ENCODE results near the gene EDIL3.

EDIL3 gene

GRCh38 chr5:84259283-84260045 lies 125.2 kb downstream of the EDIL3 start:
- DNase-seq (ENCODE audit: low spot score): no peak

GRCh38 chr5:84257061-84257460 lies 127.6 kb downstream of the EDIL3 start:
- no peak for DNase-seq (ENCODE audit: low spot score)

GRCh38 chr5:84255315-84255714 lies 129.4 kb downstream of the EDIL3 start:
- DNase-seq (ENCODE audit: low spot score): peak; percentile 11

- no peak for DNase-seq (ENCODE audit: low spot score)
Observed at GRCh38 chr5:84253946-84254345, 130.7 kb downstream of the EDIL3 start.

- DNase-seq (ENCODE audit: low spot score): no peak
Observed at GRCh38 chr5:84251503-84251902, 133.2 kb downstream of the EDIL3 start.

- DNase-seq (ENCODE audit: low spot score): peak; percentile 11
Observed at GRCh38 chr5:84249918-84250630, 134.6 kb downstream of the EDIL3 start.

- DNase-seq (ENCODE audit: low spot score): no peak
Observed at GRCh38 chr5:84248013-84248412, 136.7 kb downstream of the EDIL3 start.

GRCh38 chr5:84242286-84242685 lies 142.4 kb downstream of the EDIL3 start:
- DNase-seq (ENCODE audit: low spot score): no peak

GRCh38 chr5:84239494-84239893 lies 145.2 kb downstream of the EDIL3 start:
- DNase-seq (ENCODE audit: low spot score): peak; percentile 35

GRCh38 chr5:84237126-84237525 lies 147.6 kb downstream of the EDIL3 start:
- DNase-seq (ENCODE audit: low spot score): no peak

- no peak for DNase-seq (ENCODE audit: low spot score)
Observed at GRCh38 chr5:84231433-84231832, 153.2 kb downstream of the EDIL3 start.

GRCh38 chr5:84229045-84229444 lies 155.6 kb downstream of the EDIL3 start:
- no peak for DNase-seq (ENCODE audit: low spot score)

- DNase-seq (ENCODE audit: low spot score): no peak
Observed at GRCh38 chr5:84228266-84228665, 156.4 kb downstream of the EDIL3 start.

- DNase-seq (ENCODE audit: low spot score): no peak
Observed at GRCh38 chr5:84227236-84227635, 157.4 kb downstream of the EDIL3 start.

- no peak for DNase-seq (ENCODE audit: low spot score)
Observed at GRCh38 chr5:84218546-84218945, 166.1 kb downstream of the EDIL3 start.

- DNase-seq (ENCODE audit: low spot score): no peak
Observed at GRCh38 chr5:84215521-84215920, 169.2 kb downstream of the EDIL3 start.

GRCh38 chr5:84213861-84214260 lies 170.8 kb downstream of the EDIL3 start:
- DNase-seq (ENCODE audit: low spot score): no peak

- DNase-seq (ENCODE audit: low spot score): no peak
Observed at GRCh38 chr5:84213212-84213611, 171.5 kb downstream of the EDIL3 start.

GRCh38 chr5:84204772-84205171 lies 179.9 kb downstream of the EDIL3 start:
- no peak for DNase-seq (ENCODE audit: low spot score)

GRCh38 chr5:84202136-84202535 lies 182.5 kb downstream of the EDIL3 start:
- DNase-seq (ENCODE audit: low spot score): no peak

- no peak for DNase-seq (ENCODE audit: low spot score)
Observed at GRCh38 chr5:84197538-84197937, 187.1 kb downstream of the EDIL3 start.

- no peak for DNase-seq (ENCODE audit: low spot score)
Observed at GRCh38 chr5:84191281-84191680, 193.4 kb downstream of the EDIL3 start.

- no peak for DNase-seq (ENCODE audit: low spot score)
Observed at GRCh38 chr5:84184857-84185256, 199.8 kb downstream of the EDIL3 start.

- DNase-seq (ENCODE audit: low spot score): no peak
Observed at GRCh38 chr5:84181093-84181492, 203.6 kb downstream of the EDIL3 start.
